ELF-1 (cell line): ENCODE results near the gene CDH13.

Experiments used
- DNase-seq: peaks from one replicate; pipeline ENCODE4 v3.0.0-alpha.2; 2016; ENCODE audit warnings: low read depth, low spot score

Gene CDH13

DNA sequence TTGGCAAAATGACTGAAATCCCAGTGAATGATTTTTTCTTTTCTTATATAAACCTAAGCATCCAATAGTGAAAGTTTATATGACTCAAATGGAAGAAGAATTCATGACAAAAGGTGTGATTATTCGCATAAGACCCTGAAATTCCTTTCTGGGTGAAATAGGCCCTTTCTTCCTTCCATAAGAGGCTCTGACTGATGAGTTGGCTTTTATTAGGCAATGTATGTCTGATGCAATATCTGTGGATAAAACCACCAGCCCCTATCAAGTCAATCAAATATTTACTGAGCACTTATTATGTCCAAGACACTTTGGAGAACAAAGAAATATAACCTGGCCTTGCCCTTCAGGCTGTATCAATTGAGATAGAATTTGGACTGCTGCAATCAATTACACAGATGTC, 316.6 kb downstream of the CDH13 start:
- no peak for DNase-seq

DNA sequence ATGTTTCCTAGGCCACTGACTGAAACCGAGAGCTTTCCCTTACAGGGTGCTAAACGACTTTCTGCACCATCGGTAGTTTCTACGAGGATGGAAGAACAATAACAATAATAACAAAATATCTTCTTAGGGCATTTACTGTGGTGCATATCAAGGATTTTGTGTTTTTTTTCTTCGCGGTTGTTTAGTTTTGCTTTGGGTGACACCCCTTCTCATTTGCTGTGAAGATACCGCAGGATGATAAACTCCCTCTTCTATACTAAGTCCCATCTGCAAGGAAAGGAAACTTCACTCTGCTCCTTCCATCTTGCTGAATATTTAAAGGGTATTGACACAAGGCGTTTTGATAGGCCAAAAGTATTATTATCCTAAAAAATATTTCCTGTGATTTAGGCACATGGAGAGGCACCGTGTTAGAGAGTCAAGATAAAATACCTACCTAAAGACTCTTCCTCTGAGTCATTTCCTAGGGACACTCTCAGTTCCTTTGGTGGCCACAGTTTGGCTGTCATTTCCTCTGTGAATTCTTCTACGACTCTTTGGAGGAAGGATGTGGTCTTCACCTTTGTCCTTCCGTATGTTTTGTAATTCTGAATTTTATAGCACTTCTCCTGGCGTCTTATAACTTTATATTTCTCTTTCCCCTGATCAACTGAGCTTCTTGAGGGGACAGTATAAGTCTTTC, 318.8 kb downstream of the CDH13 start:
- DNase-seq, result no peak

DNA sequence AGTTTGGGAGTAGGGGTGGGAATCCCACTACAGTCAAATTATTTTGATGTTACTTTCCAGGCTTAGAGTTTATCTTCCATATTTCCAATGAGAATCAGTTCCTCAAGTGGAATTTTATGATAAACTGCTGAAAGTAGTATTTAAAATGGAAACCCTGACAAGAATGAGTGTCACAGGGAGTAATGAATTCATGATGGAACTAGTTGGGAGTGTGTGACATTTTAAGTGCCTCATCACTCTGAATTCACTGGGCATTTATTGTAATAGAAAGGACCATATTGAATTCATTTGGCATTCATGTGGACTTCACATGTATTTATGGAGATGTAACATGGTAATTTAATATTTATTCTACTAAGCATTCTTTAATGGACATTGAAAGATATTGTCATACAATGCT, 320.9 kb downstream of the CDH13 start:
- no peak for DNase-seq

DNA sequence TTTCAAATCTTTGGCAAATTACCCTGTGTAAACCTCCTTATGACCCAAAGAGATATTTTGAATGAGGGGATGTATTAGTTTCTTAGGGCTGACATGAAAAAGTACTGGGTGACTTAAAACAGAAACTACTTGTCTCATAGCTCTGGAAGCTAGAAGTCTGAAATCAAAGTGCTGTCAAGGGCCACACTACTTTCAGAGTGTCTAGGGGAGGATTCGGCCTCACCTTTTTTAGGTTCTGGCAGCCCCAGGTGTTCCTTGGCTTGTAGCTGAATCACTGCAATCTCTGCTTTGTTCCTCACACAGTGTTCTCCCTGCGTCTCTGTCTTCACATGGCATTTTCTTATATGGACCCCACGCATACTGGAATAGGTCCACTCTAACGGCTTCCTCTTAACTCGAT, 322.2 kb downstream of the CDH13 start:
- no peak for DNase-seq

DNA sequence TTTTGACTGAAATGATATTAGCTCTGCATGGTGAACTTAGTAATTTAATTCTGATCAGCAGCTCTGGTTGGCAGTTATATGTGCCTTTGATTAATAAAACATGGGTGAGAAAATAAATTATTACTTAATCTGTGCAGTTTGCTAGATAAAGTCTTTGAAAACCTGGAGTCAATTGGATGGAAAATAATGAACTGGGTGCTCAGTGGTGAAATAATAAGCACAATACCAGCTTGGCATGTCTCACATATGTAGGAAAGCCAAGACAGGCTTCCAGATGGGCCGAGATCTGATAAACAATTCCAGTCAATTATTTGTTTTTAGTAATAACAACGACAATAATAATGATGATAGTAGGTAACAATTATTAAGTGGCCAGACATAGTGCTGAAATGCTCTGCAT, 326.7 kb downstream of the CDH13 start:
- DNase-seq, result no peak

DNA sequence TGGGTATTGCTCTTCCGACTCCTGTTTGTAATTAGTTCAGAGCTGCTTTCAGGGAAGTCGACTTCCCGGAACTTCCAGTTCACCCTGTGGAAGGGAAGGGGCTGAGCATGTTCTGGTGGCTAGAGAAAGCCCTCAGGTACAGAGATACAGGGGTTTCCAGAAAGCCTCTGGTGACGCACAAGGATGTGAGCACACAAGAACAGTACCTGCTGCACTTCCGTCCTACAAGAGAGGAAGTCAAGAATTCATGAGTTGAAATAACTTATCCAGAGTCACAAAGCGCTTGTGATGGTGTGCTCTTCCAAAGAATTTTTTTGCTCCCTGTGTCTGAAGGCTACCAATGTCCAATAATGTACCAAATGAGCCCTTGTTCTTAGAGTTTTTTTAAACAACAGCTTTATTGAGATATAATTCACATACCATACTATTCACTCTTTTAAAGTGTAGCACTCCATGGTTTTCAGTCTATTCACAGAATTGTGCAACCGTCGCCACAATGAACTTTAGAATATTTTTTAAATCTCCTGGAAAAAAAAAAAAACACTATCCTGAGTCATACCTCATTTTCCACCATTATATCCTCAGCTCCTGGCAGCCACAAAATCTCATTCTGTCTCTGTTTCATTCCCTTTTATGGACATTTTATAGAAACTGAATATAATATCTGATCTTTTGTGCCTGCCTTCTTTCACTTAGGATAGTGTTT, 327.6 kb downstream of the CDH13 start:
- DNase-seq, result no peak

DNA sequence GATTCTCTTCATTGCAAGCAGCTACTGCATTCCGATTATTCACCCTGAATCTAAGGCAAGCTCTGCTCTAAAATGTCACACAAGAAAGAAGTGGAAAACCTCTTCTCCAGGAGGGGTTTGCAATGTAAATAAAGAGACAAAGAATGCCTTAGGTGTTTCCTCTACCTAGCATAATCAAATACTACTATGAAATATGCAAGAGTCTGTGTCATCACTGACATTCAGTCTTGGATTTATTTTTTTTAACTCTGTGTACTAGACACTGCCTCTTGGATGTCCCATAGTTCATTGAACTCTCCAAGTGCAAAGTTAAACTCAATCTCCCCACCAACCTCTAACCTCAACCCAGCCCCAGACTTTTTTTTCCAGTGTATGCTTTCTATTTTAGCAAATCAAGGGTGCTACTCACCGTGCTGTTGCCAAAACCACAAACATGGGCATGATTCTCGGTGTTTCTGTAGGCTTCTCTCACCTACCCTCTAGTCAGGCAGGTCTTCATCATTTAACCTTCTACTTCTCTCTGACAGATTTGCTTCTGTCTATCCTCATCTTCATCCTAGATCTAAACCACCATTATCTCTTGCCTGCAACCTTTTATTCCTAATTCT, 329.1 kb downstream of the CDH13 start:
- no peak for DNase-seq

DNA sequence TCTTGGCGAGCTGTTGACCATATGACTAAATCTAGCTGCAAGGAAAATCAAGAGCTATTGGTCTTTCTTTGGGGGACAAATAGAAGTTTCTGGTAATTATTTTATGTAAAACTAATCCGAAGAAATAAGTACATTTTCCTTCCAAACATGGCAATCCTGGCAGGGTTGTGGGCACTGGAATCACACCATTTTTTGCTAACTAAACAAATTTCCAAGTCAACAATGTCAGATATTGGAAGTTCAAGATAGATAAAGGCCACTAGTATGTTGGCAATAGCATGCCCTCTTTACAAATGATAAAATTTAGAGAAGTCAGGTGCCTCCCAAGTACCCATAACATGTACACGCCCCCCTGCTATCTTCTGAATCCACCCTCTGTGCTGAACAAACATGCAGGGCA, 330.4 kb downstream of the CDH13 start:
- DNase-seq, result no peak

DNA sequence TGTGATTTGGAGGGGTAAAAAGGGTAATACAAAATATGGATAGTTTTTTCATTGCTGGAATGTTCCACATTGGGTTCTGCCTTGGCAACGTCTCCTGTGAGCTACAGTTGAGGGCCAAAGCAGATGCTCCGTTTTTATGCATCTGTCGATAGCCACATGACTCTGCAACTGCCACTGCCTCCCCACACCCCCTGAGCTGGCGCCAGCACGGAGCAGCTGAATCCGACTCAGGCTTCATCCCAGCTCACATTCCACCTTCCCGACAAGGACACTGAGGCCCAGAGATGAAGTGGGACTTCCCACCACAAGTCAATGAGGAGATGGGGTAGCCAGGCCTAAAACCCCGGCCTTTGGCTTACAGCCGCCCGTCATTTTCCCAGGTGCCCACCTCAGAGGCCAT, 334.1 kb downstream of the CDH13 start:
- no peak for DNase-seq

DNA sequence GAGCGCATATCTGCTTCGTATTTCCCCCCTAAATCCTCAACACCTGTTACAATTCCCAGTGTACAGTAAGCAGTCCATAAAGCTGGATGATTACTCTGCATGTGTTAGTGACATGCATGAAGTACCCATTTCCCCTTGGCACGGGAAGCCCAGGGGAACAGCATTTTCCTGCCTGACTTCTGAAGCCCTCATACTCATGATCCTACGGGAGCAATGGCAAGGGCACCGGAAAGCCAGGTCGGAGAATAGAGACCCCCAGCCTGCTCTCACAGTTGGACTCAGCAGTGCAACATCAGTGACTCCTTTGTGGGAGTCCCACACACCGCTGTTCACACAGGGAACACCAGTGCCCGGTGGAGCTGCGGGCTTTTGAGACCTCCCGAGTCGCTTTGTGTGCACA, 336.9 kb downstream of the CDH13 start:
- no peak for DNase-seq

DNA sequence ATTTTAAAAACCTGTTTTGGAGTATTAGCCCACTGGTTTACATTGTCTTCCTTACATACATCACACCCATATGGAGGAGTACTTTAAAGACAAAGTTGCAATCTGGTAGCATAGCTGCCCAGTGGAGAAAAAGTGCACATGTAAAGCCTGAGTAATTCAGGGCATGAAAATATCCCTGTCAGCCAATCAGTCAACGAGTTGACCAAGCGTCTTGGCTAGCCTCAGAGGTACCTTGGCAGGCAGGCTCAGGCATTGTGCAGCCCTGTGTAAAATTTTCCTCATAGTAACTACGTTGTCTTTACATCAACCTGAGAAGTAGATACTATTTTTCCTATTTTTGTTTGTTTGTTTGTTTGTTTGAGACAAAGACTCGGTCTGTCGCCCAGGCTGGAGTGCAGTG, 339.0 kb downstream of the CDH13 start:
- no peak for DNase-seq

DNA sequence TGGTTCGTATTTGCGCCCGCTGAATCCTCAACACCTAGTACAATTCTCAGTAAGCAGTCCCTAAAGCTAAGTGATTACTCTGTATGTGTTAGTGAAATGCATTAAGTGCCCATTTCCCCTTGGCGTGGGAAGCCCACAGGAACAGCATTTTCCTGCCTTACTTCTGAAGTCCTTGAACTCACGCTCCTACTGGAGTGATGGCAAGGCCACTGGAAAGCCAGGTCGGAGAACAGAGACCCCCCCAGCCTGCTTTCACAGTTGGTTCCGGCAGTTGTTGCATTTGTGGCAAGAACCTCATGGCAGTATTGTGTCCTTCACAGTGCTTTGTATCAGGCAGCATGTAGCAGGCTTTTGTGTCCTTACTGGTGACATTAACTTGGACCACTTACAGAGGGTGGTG, 340.7 kb downstream of the CDH13 start:
- no peak for DNase-seq

DNA sequence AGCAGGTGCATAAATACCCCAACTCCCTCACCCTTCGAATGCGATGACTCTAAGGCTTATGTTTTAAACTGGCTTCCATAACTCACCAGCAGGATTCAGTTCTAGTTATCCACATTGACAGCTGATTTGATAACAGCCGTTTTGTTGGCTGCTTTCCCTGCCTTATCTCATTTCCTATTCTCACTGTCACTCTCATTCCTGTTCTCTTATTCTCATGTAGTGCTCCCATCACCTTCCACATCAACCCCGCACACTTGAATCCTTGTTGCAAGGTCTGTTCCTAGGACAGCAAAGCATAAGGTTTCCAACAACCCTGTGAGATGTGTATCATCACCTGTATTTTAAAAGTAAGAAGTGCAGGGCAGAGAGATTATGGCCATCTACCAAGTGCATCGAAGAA, 344.4 kb downstream of the CDH13 start:
- no peak for DNase-seq

DNA sequence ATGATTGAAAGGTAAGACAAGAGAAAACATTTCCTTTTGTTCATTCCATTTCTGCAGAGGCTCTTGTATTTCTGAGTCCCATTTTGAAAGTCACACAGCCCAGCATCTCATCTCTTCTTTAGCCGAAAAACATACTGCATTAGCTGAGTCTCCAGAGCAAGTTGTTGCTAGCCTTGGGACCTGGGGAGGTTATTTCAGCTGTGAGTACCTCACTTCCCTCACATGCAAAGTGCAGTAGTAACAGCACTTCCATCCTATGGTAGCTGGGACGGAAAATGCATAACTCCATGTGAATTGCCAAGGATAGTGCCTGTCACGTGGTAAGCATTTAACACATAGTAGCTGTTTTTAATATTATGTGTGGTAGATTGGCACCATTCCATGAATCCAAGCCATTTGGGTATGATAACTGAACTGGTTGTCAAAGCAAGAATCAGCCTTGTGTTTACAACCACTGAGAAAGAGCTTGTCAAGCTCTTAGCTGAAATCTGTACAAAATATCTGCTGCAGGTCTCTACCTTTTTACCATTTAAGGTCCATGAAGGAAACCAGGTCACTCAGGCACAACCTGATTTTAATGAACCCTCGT, 345.7 kb downstream of the CDH13 start:
- no peak for DNase-seq

DNA sequence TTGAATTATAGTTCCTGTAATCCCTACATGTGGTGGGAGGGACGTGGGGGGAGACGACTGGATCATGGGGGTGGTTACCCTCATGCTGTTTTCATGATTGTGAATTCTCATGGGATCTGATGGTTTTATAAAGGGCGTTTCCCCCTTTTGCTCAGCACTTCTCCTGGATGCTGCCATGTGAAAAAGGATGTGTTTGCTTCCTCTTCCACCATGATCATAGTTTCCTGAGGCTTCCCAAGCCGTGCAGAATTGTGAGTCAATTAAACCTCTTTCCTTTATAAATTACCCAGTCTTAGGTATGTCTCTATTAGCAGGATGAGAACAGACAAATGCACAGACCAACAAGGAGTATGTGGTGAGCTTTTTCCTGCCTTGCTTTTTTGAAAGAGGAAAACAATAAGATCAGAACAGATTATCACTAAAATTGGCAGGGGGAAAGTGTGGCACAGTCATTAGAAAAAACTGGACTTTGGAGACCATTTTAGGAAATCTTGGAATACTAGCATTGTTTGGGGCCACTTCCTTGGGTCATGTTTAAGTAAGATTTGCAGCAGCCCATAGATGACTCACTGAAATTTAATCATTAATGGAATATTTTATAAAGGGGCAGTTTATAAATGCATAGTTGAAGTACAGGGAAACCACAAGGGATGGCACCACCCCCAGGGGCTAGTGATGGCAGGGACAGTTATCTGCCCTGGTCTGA, 352.8 kb downstream of the CDH13 start:
- DNase-seq, result no peak

DNA sequence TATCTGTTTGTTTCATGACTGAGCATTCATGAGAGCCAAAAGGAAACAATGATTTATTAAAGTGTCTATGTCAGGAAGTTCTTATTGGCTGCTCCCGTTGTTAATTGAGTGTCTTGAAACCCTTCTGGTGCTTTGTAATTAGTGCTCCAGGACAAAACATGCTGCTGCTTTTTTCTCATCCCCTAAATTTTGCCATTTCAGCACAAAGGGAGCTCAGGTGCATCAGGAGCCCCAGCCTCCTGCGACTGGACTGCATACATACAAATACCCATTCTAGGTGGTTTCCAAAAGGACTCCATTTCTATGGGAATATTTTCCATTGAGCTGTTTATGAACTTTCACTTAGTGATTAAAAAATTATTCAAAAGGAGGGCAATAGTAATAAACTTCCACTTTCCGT, 354.0 kb downstream of the CDH13 start:
- no peak for DNase-seq

DNA sequence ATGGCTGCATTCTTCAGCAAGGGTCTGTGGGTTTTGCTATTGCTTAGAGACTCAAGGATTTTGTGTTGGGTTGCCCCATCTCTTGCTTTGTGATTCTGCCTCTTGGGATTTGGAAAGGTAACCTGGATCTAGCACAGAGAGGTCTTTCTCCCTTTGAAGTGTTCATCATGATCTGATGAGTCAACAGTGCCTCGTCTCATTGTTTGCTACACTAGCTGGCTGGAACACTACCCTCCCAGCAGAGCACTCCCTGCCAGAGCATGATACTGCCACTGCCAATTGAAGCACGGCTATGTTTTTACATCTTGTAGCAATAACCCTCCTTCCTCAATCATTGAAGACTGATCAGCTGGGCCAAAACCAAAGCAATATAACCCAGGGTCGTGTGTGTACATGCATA, 361.0 kb downstream of the CDH13 start:
- no peak for DNase-seq

DNA sequence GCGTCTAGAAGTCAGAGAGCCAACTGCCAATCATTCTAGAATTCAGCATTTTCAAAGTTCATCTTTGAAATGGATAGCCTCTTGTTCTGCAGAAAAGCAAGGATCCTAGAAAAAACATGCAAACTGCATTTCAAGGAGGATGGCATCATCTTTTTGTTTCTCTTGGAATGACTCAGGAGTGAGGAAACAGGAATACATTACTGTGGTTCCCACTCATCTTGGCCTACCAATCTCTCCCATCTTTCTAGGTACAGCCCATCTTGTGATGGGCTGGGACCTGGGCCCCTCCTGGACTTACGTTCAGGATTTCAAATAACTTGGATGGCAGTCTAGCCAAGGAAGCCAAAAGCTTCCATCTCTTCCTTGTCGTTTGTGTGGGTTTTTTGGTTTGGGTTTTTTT, 363.4 kb downstream of the CDH13 start:
- no peak for DNase-seq

DNA sequence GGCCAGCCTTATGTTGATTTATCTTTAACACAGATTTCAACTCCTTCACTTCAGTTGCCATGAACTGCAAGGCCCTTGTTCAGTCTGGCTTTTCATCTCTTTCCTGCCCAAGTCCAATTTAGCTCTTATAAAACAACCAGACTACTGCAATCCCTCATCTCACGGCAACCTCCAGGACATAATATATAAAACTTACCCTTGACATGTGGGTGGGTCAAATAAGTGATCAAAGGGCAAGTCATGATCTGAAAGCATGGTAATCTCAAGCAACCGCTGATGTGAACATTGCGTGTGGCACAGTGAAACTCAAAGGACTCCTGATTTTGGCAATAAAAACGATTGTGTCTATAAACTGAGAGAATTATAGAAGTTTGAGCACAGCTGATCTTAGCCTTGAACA, 364.6 kb downstream of the CDH13 start:
- DNase-seq, result no peak

DNA sequence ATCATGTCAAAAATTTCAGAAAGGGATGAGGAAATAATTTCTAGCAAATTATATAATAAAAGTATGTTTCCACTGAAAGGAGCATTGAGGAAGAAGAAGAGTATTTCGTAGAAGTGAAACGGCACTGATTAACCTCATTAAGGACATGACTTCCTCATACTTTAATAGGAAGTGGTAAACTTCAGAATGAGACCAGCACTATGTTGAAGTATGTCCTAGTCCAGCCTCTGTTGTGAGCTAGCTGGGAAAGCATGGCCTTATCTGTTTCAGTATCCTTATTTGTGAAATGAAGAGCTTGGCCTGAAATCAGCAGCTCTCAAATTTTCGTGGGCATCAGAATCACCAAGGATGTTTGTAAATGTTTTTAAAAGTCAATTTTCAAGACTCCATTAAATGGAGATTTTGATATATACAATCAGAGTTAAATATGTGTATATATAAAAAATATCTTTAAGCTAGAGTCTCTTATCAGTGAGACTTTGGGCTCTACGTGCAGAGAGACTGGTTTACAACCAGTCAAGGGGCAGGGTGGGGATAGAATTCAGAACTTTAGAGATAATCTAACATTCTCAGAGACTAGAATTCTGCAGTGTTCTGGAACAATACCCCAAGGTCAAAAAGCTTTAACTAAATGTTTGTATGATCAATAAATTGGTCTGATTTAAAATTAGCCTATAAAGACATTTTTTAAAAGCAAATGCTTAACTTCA, 365.4 kb downstream of the CDH13 start:
- no peak for DNase-seq

DNA sequence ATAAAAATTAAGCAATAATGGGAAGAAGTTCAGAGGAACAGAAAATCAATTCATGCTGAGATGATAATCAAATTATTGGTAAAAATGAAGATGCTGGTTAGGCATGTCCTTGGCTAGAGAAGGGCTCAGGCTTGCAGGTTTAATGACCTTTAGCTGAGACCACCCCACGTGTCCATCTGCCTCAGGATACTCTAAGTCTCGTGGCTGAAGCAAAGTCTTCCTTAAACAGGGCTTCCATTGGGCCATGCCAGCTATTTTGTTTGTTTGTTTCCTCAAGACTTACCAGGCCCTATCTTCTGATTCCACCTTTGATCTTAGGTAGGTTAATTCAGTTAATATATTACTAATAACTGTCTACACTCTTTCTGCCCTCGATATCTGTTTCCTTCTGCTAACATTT, 366.0 kb downstream of the CDH13 start:
- DNase-seq, result no peak

DNA sequence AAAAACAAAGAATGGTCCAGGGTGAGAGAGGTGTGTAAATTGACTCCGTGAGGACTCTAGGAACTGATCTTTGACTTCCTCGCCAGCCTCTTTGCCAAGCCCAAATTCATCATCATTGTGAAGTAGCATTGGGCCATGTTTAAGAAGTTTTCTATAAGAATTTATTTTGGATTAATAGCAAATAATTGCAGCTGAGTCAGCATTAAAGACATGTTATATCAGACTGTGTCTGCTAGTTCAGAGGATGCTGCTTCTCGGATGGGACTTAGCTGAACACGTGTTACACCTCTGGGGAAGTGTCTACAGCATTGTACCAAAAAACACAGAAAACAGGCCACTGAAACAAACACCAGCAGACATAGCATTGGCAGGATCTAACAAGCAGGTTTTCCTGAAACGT, 366.6 kb downstream of the CDH13 start:
- no peak for DNase-seq
